ENCODE results near the gene TMEM150A.
"Not testable (repeated sequence)": the region's sequence is repeated elsewhere in the genome, so short reads cannot be mapped to it uniquely, and the experiment has no call there.

Gene TMEM150A

DNA sequence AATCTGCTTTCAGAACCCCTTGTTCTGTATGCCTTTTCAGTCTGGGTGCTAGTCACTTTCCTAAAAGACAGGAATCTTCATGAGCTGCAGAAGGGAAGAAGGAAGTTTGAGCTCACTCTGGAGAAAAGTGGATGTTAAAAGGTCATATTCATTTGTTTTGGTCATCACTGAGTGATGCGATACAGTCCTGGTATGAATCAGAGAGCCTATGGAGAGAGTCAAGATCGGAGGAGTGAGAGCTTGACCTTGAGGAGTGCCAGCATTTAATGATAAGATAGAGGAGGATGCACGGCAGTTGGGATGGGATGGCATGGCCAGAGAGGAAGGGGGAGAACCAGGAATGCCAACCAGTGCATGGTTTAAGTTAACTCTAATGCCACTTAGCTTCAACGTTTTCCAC lies 33.1 kb upstream of the TMEM150A start:
- WGBS, result 94% methylated on average over 3 of the region's 4 CpGs
- H3K9ac ChIP-seq (ENCODE audit: low read depth, low read length), result no peak overlapping the region
- H3K4me1 ChIP-seq (ENCODE audit: insufficient read depth, low read length), result no peaks in the 10 kb centered on the region
- no peaks in the 10 kb centered on the region for H3K27me3 ChIP-seq (ENCODE audit: insufficient read depth, low read length)
- no peak overlapping the region for H3K27ac ChIP-seq (ENCODE audit: low read depth, low read length)
- peaks cover 90% of the 10 kb centered on the region for H3K36me3 ChIP-seq (ENCODE audit: insufficient read depth, low read length)
- no peak overlapping the region for H3K4me3 ChIP-seq (ENCODE audit: low read length)
- H3K9me3 ChIP-seq (ENCODE audit: insufficient read depth, low read depth, low read length), result no peaks in the 10 kb centered on the region

GRCh38 chr2:85635011-85635410 lies 32.5 kb upstream of the TMEM150A start:
- Histone ChIP-seq H3K4me1 (ENCODE audit: insufficient read depth, low read length) (no peaks in the 10 kb centered on the region), H3K27ac (ENCODE audit: low read depth, low read length) (no peak overlapping the region), H3K36me3 (ENCODE audit: insufficient read depth, low read length) (peaks cover 90% of the 10 kb centered on the region), H3K27me3 (ENCODE audit: insufficient read depth, low read length) (no peaks in the 10 kb centered on the region), H3K4me3 (ENCODE audit: low read length) (no peak overlapping the region), H3K9me3 (ENCODE audit: insufficient read depth, low read depth, low read length) (no peaks in the 10 kb centered on the region), H3K9ac (ENCODE audit: low read depth, low read length) (no peak overlapping the region)
- whole genome bisulfite sequencing, result 95% methylated on average over 5 of the region's 8 CpGs

GRCh38 chr2:85631316-85631715 lies 28.8 kb upstream of the TMEM150A start:
- Histone ChIP-seq H3K27me3 (ENCODE audit: insufficient read depth, low read length) (no peaks in the 10 kb centered on the region), H3K4me1 (ENCODE audit: insufficient read depth, low read length) (no peaks in the 10 kb centered on the region), H3K4me3 (ENCODE audit: low read length) (no peak overlapping the region), H3K9ac (ENCODE audit: low read depth, low read length) (no peak overlapping the region), H3K27ac (ENCODE audit: low read depth, low read length) (no peak overlapping the region), H3K9me3 (ENCODE audit: insufficient read depth, low read depth, low read length) (no peaks in the 10 kb centered on the region), H3K36me3 (ENCODE audit: insufficient read depth, low read length) (peaks cover 91% of the 10 kb centered on the region)
- WGBS, result 99% methylated on average over 3 of the region's 3 CpGs

GRCh38 chr2:85628658-85629057 lies 26.2 kb upstream of the TMEM150A start:
- WGBS, result 98% methylated on average over 2 of the region's 2 CpGs
- Histone ChIP-seq H3K9me3 (ENCODE audit: insufficient read depth, low read depth, low read length) (no peaks in the 10 kb centered on the region), H3K4me3 (ENCODE audit: low read length) (no peak overlapping the region), H3K9ac (ENCODE audit: low read depth, low read length) (no peak overlapping the region), H3K36me3 (ENCODE audit: insufficient read depth, low read length) (peaks cover 95% of the 10 kb centered on the region), H3K27me3 (ENCODE audit: insufficient read depth, low read length) (no peaks in the 10 kb centered on the region), H3K27ac (ENCODE audit: low read depth, low read length) (no peak overlapping the region), H3K4me1 (ENCODE audit: insufficient read depth, low read length) (no peaks in the 10 kb centered on the region)

DNA sequence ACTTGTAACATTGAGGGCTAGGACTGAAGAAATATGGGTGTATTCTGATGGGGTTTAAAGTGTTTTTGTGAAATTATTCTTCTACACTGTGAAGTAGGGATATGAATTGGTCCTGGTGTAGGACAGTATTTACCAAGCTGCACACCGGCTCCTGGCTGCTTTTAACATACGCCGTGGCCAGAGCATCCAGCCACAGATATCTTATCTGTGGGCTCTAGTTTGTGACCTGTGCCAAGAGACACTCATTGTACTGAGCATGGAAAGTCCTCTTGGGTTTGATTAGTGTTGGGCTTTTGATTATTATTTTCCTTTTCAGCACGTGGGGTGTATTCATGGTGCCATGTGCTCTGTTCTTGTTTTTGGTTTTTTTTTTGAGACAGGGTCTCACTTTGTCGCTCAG lies 21.5 kb upstream of the TMEM150A start:
- H3K9me3 ChIP-seq (ENCODE audit: insufficient read depth, low read depth, low read length), result no peaks in the 10 kb centered on the region
- WGBS, result 97% methylated on average over 5 of the region's 5 CpGs
- no peak overlapping the region for H3K9ac ChIP-seq (ENCODE audit: low read depth, low read length)
- no peaks in the 10 kb centered on the region for H3K4me1 ChIP-seq (ENCODE audit: insufficient read depth, low read length)
- H3K27ac ChIP-seq (ENCODE audit: low read depth, low read length), result no peak overlapping the region
- peaks cover 98% of the 10 kb centered on the region for H3K36me3 ChIP-seq (ENCODE audit: insufficient read depth, low read length)
- H3K27me3 ChIP-seq (ENCODE audit: insufficient read depth, low read length), result no peaks in the 10 kb centered on the region
- no peak overlapping the region for H3K4me3 ChIP-seq (ENCODE audit: low read length)

- Histone ChIP-seq H3K27me3 (ENCODE audit: insufficient read depth, low read length) (no peaks in the 10 kb centered on the region), H3K4me3 (ENCODE audit: low read length) (no peak overlapping the region), H3K9ac (ENCODE audit: low read depth, low read length) (no peak overlapping the region), H3K9me3 (ENCODE audit: insufficient read depth, low read depth, low read length) (no peaks in the 10 kb centered on the region), H3K36me3 (ENCODE audit: insufficient read depth, low read length) (peaks cover 82% of the 10 kb centered on the region), H3K27ac (ENCODE audit: low read depth, low read length) (no peak overlapping the region), H3K4me1 (ENCODE audit: insufficient read depth, low read length) (peaks cover 3% of the 10 kb centered on the region; the same call in 1 of the 2 replicates)
- 100% methylated on average over 1 of the region's 1 CpG for WGBS
Measured at GRCh38 chr2:85621338-85621737, 18.8 kb upstream of the TMEM150A start.

GRCh38 chr2:85619617-85620016 lies 17.1 kb upstream of the TMEM150A start:
- Histone ChIP-seq H3K4me3 (ENCODE audit: low read length) (no peak overlapping the region), H3K9me3 (ENCODE audit: insufficient read depth, low read depth, low read length) (no peaks in the 10 kb centered on the region), H3K4me1 (ENCODE audit: insufficient read depth, low read length) (peaks cover 3% of the 10 kb centered on the region; the same call in 1 of the 2 replicates), H3K27ac (ENCODE audit: low read depth, low read length) (no peak overlapping the region), H3K9ac (ENCODE audit: low read depth, low read length) (no peak overlapping the region), H3K36me3 (ENCODE audit: insufficient read depth, low read length) (peaks cover 65% of the 10 kb centered on the region), H3K27me3 (ENCODE audit: insufficient read depth, low read length) (no peaks in the 10 kb centered on the region)
- 98% methylated on average over 6 of the region's 6 CpGs for WGBS

GRCh38 chr2:85617723-85618122 lies 15.2 kb upstream of the TMEM150A start:
- Histone ChIP-seq H3K4me3 (ENCODE audit: low read length) (peak overlapping the region; percentile 82), H3K36me3 (ENCODE audit: insufficient read depth, low read length) (peaks cover 46% of the 10 kb centered on the region)
- not testable (repeated sequence) for H3K9ac ChIP-seq (ENCODE audit: low read depth, low read length); H3K4me1 ChIP-seq (ENCODE audit: insufficient read depth, low read length); H3K27ac ChIP-seq (ENCODE audit: low read depth, low read length); H3K27me3 ChIP-seq (ENCODE audit: insufficient read depth, low read length); H3K9me3 ChIP-seq (ENCODE audit: insufficient read depth, low read depth, low read length)
- WGBS, result 92% methylated on average over 5 of the region's 5 CpGs

- peaks cover 3% of the 10 kb centered on the region; the same call in 1 of the 2 replicates for H3K4me1 ChIP-seq (ENCODE audit: insufficient read depth, low read length)
- 92% methylated on average over 17 of the region's 17 CpGs for WGBS
- H3K9ac ChIP-seq (ENCODE audit: low read depth, low read length), result no peak overlapping the region
- H3K9me3 ChIP-seq (ENCODE audit: insufficient read depth, low read depth, low read length), result no peaks in the 10 kb centered on the region
- peaks cover 24% of the 10 kb centered on the region for H3K36me3 ChIP-seq (ENCODE audit: insufficient read depth, low read length)
- H3K4me3 ChIP-seq (ENCODE audit: low read length), result peak overlapping the region; percentile 82; the same call in 1 of the 2 replicates
- no peaks in the 10 kb centered on the region for H3K27me3 ChIP-seq (ENCODE audit: insufficient read depth, low read length)
- no peak overlapping the region for H3K27ac ChIP-seq (ENCODE audit: low read depth, low read length)
Measured at GRCh38 chr2:85615413-85615728, 12.9 kb upstream of the TMEM150A start.

GRCh38 chr2:85614757-85615156 lies 12.3 kb upstream of the TMEM150A start:
- over 99% methylated on average over 7 of the region's 7 CpGs for WGBS
- H3K9ac ChIP-seq (ENCODE audit: low read depth, low read length); H3K27ac ChIP-seq (ENCODE audit: low read depth, low read length); H3K27me3 ChIP-seq (ENCODE audit: insufficient read depth, low read length); H3K4me3 ChIP-seq (ENCODE audit: low read length); H3K4me1 ChIP-seq (ENCODE audit: insufficient read depth, low read length); H3K9me3 ChIP-seq (ENCODE audit: insufficient read depth, low read depth, low read length): not testable (repeated sequence)
- H3K36me3 ChIP-seq (ENCODE audit: insufficient read depth, low read length), result peaks cover 22% of the 10 kb centered on the region

DNA sequence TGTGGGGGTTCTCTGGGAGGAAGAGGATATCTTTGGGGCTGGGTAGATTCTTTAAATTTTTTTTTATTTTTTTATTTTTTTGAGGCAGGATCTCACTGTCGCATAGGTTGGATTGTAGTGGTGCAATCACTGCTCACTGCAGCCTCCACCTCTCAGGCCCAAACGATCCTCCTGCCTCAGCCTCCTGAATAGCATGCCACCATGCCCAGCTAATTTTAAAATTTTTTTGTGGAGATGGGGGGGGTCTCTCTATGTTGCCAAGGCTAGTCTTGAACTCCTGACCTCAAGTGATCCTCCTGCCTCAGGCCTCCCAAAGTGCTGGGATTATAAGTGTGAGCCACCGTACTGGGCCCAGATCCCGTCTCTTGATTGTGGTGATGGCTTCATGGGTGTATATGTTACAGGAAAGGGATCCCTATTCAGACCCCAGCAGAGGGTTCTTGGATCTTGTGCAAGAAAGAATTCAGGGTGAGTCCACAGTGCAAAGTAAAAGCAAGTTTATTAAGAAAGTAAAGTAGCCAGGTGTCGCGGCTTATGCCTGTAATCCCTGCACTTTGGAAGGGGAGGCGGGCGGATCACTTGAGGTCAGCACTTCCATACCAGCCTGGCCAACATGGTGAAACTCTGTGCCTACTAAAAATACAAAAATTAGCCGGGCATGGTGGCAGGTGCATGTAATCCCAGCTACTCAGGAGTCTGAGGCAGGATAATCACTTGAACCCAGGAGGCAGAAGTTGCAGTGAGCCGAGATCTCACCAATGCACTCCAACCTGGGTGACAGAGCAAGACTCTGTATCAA lies 11.4 kb upstream of the TMEM150A start:
- Histone ChIP-seq H3K9me3 (ENCODE audit: insufficient read depth, low read depth, low read length) (no peaks in the 10 kb centered on the region), H3K36me3 (ENCODE audit: insufficient read depth, low read length) (peaks cover 20% of the 10 kb centered on the region), H3K27ac (ENCODE audit: low read depth, low read length) (no peak overlapping the region), H3K4me1 (ENCODE audit: insufficient read depth, low read length) (peaks cover 3% of the 10 kb centered on the region; the same call in 1 of the 2 replicates), H3K9ac (ENCODE audit: low read depth, low read length) (no peak overlapping the region), H3K4me3 (ENCODE audit: low read length) (no peak overlapping the region), H3K27me3 (ENCODE audit: insufficient read depth, low read length) (no peaks in the 10 kb centered on the region)
- 96% methylated on average over 9 of the region's 10 CpGs for WGBS

Data from HUES64 (cell line).